Nasal cavity respiratory epithelium epithelial cell of viscerocranial mucosa (primary cell): ENCODE data around the gene MRTO4. TPM values are rescaled to one million over a fixed set of nuclear protein-coding genes. Genes with fewer than 3 reads are reported as not detected.

Source experiments
- total RNA-seq: library from RNA; depleted of rRNA; stranded (reverse); fragments of >200 nt; gene quantifications from 2 replicates; pipeline ENCODE4 v1.2.3, GENCODE V29; 2014

Gene MRTO4
- total RNA-seq: 33.1 and 41.7 TPM in 2 replicates

DNA sequence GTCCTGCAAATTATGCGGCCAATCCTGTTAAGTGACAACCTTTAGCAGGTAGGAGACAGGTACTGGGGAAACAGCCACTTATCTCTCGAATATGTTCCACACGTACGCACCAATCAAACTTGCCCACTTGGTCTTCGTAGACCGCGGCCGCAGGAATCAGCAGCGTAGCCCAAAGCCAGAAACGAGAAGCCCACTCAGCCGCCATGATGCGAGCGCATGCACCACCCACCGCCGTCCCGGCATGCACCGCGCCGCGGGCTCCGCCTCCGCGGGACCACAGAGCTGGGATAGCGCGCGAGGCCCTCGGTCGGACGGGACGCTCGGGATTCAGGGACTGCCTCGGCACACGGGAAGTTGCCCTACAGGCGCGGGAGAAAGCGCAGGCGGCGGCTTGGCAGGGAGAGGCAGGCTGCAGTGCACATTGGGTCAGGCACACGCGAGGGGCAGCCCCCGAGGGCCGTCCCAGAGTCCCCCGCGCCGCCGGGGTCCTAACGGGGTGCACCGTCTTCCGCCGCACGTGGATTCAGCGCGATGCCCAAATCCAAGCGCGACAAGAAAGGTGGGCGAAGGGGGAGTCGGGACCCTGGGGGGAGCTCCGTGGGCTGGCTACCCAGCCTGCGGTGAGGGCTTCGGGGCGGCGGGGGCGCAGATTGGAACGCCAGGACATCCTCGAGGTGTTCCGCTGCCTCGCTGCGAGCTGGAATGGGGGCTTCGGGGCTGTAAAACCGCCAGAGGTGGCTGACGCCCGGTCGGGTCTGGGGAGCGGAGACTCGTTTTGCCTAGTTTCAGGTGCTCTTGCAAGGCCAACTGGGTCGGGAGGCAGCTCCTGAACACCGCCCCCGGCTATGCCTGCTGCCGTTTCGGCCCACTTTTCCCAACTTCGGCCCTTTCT is at the start of gene MRTO4, which contains the start of gene EMC1:
Gene MRTO4, plus strand, starts transcription at position 501 of the 892 bp plus-strand sequence. Its CDS starts 31 bp downstream, at position 532.
Gene EMC1, minus strand, starts transcription at position 220 of the 892 bp plus-strand sequence. Its CDS starts 15 bp downstream, at position 205.

DNA sequence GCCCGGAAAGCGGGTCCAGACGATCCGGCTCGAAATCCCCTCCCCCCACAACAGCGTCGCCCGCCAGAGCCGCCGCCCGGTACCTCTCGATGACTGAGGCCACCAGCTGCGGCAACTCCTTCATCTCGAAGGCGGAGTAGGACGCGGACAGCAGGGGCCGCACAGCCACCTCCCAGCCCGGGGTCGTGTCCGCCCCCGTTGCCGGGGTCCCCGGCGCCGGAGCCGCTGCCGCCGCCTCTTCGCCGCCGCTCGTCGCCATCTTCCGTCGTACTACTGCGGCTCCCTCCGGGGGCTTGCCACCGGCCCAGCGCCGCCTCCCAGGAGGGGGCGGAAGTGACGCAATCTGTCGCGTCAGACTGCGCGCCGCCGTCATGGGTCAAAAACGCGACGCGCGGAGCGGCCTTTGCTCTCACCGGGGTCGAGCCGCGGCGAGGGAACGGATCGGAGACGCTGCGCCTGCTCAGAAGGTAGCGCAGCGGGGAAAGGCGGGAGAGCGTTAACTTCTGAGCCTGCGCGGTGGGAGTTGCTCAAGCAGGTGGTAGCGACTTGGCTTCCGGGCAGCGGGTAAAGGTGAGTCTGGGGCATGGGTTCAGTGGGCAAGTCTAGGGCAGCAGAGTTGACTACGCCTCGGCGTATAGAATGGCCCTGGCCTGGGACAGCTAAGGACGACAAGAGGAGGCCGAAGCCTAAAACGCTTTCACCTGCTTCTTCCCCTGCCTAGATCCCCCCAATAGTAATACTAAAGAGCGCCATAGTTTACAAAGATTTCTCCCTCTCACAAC is 41.4 kb upstream of the MRTO4 start, which contains the start of gene UBR4:
Gene UBR4, minus strand, starts transcription at position 277 of the 782 bp plus-strand sequence. Its CDS starts 18 bp downstream, at position 259.

DNA sequence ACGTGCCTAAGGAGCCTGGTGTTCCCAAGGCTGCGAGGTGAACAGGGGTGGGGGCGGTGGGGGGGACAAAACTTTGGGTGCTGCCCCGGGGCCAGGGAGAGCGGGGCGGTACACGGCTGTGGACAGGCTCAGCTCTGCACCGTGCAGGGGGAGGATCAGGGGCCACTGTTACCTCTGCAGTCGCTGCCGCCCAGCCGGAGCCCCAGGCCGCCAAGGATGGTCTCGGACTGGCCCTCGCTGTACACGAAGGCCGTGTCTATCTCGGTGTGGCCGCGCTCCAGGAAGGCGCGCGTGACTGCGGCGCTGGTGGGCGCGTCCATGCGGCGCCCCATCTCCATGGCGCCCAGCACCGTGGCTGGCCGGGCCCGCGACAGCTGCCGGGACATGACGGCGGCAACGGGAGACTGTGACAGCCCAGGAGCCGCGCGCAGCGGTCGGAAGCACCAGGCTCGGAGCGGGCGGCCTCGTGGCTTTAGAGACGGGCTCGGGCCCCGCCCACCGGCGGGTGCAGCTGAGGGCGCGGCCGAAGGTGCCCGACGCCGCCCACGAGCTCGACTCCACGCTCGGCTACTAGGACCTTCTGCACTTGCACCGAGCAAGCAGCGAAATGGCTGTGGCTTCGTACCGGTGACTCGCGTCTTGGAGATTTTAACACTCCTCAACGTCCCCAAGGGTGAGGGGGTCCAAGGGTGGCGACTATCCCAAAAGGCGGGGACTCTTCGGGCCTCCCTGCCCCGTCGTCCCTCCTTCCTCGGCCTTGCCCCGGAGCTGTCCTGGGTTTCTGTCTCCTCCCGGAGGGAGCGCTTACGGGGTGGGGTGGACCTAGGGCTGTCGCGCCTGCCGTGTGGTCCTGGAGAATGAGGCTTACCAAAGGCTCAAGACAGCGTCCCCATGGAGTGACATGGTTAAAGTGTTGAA is 37.0 kb downstream of the MRTO4 start, which contains the start of gene AKR7A3:
Gene AKR7A3, minus strand, starts transcription at position 447 of the 918 bp plus-strand sequence. Its CDS starts 61 bp downstream, at position 386.

Other genes with a start within 250 kb of the MRTO4 start
- gene UBR4, start 41.5 kb upstream of the MRTO4 start, total RNA-seq: 129 and 182 TPM in 2 replicates
- gene EMC1, start 281 bp upstream of the MRTO4 start, total RNA-seq: 78.9 and 90.5 TPM in 2 replicates
- 0.34 and 0.57 TPM in 2 replicates for gene AKR7A3, start 37.0 kb downstream of the MRTO4 start, total RNA-seq
- gene AKR7A2, start 60.3 kb downstream of the MRTO4 start, total RNA-seq: 31.4 and 37.1 TPM in 2 replicates
- gene SLC66A1, start 60.5 kb downstream of the MRTO4 start, total RNA-seq: 23.9 and 30.0 TPM in 2 replicates
- 87.8 and 107 TPM in 2 replicates for gene CAPZB, start 233.7 kb downstream of the MRTO4 start, total RNA-seq